OCI-LY7 (cell line): ENCODE results near the gene ASB2. TPM values are rescaled to one million over a fixed set of nuclear protein-coding genes. Genes with fewer than 3 reads are reported as not detected.

Source experiments
- BruUV-seq: library from RNA; stranded (reverse); fragments of 400-500 nt; replicated peaks from 2 replicates; lab custom pipeline; 2021; lab: Mats Ljungman, UMichigan
- CTCF ChIA-PET: fragments of 300-600 bp; sonication (Branson Sonifier 250); formaldehyde crosslinking; loops from one replicate; lab custom pipeline; 2022; ENCODE audit warnings: antibody characterized with exemption; ENCODE audit not compliant: unreplicated experiment; lab: Charles Lee
- POLR2A ChIA-PET: fragments of 300-600 bp; sonication (Branson Sonifier 250); formaldehyde crosslinking; loops from one replicate; lab custom pipeline; 2022; ENCODE audit warnings: antibody characterized with exemption; lab: Charles Lee
- DNase-seq: peaks from one replicate; pipeline ENCODE4 v3.0.0-alpha.2; 2015; ENCODE audit warnings: low spot score
- H2AFZ ChIP-seq: fragments of 200-600 bp; sonication (generic), shearing (Covaris generic); 2 replicates; pipeline ENCODE4 v1.6.1; 2014; ENCODE audit warnings: mild to moderate bottlenecking, antibody characterized with exemption, low read length, moderate library complexity
- H3K27ac ChIP-seq: fragments of 200-600 bp; sonication (generic); 2 replicates; pipeline ENCODE4 v1.5.1; 2014; ENCODE audit warnings: mixed run types, low read depth, mild to moderate bottlenecking, moderate library complexity, low read length, inconsistent platforms; ENCODE audit not compliant: poor library complexity, severe bottlenecking
- H3K36me3 ChIP-seq: fragments of 200-600 bp; sonication (generic); 2 replicates; pipeline ENCODE4 v1.6.1; 2014; ENCODE audit warnings: mild to moderate bottlenecking, antibody characterized with exemption, low read length, moderate library complexity, mixed read lengths; ENCODE audit not compliant: insufficient read depth
- H3K4me1 ChIP-seq: fragments of 200-600 bp; sonication (generic); 2 replicates; pipeline ENCODE4 v1.5.1; 2014; ENCODE audit warnings: mild to moderate bottlenecking, low read length; ENCODE audit not compliant: insufficient read depth, poor library complexity, severe bottlenecking
- H3K4me2 ChIP-seq: fragments of 200-600 bp; sonication (generic); 2 replicates; pipeline ENCODE4 v1.6.1; 2014; ENCODE audit warnings: mild to moderate bottlenecking, low read length
- H3K4me3 ChIP-seq: fragments of 200-600 bp; sonication (generic); 2 replicates; pipeline ENCODE4 v1.5.1; 2014; ENCODE audit warnings: mild to moderate bottlenecking, low read depth, low read length; ENCODE audit not compliant: poor library complexity, severe bottlenecking
- H3K79me2 ChIP-seq: fragments of 200-600 bp; sonication (generic); 2 replicates; pipeline ENCODE4 v1.6.1; 2016; ENCODE audit warnings: low read depth, mild to moderate bottlenecking, low read length, moderate library complexity, mixed read lengths; ENCODE audit not compliant: insufficient read depth
- H3K9me2 ChIP-seq: fragments of 200-600 bp; sonication (generic); 2 replicates; pipeline ENCODE4 v1.6.1; 2016; ENCODE audit warnings: mild to moderate bottlenecking, low read length, mixed read lengths; ENCODE audit not compliant: insufficient read depth
- H3K9me3 ChIP-seq: fragments of 200-600 bp; sonication (generic); 2 replicates; pipeline ENCODE4 v1.6.1; 2014; ENCODE audit warnings: mild to moderate bottlenecking, mixed run types, low read length, mixed read lengths
- H4K20me1 ChIP-seq: fragments of 200-600 bp; sonication (generic); 2 replicates; pipeline ENCODE4 v1.6.1; 2014; ENCODE audit warnings: mild to moderate bottlenecking, antibody characterized with exemption, low read length, moderate library complexity, mixed read lengths; ENCODE audit not compliant: insufficient read depth
- CTCF ChIP-seq: fragments of 200-600 bp; sonication (generic); conservative IDR thresholded peaks from 2 replicates; pipeline ENCODE4 v1.5.1; 2014; ENCODE audit warnings: mild to moderate bottlenecking, antibody characterized with exemption, low read length, moderate library complexity, mixed read lengths
- EZH2phosphoT487 ChIP-seq: fragments of 200-600 bp; sonication (generic); IDR thresholded peaks from 2 replicates; pipeline ENCODE4 v1.6.1; 2018; ENCODE audit warnings: low read depth, borderline replicate concordance, mild to moderate bottlenecking, mixed run types, antibody characterized with exemption, low read length, moderate library complexity, mixed read lengths
- intact Hi-C: fragments of 100-400 bp; cut with micrococcal nuclease; formaldehyde crosslinking; loops from one replicate; pipeline ENCODE4 v1.10.0; 2022; ENCODE audit not compliant: unreplicated experiment
- total RNA-seq, 2 experiments: library from RNA; depleted of rRNA in 1 of 2; stranded (reverse); fragments of >200 nt in 1 of 2; shearing (Covaris generic) in 1 of 2; gene quantifications; 2 replicates each; pipeline ENCODE4 v1.2.3, GENCODE V29; 2014 to 2022

Gene ASB2
- total RNA-seq, 2 experiments from 2014 or later, result 21.7 to 23.6 TPM

DNA sequence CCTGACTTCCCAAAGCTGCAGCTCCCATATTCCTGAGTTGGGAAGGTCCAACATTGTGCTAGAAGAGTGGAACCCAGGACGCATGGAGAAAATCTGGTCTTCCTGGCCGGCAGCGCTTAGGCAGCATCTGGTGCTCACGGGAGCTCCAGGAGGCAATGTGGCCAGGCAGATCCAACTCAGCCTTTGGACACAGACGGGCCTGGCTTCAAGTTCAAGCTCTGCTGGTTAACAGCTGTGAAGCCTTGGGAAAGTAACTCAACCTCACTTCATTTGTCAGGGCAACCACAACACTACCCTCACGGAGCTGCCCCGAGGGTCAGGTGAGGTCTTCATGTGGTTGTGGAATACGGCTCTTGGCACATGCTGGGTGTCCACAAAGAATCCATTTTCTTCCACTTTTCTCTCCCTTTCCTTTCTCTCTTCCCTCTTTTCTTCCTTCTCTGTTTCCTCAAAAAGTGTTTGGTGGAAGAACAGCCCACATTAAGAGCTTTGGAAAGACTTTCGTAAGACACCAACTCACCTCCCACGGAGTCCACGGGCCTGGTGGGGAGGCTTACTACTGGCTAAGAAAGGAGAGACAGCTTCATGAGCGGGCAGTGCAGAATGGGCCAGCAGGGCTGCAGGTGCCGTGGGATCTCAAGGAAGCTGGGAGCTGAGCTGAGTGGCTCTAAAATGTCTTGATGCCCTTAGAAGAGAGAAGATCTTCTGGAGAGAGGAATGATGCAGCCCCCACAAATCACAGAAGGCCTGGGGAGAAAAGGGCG lies 51.6 kb downstream of the ASB2 start:
- no peak overlapping the region for H3K4me2 ChIP-seq
- ChIA-PET CTCF (no interaction called here), POLR2A (interaction anchor here (0.5 kb wide), 1 partner anchor 219 kb away, joined by 4 read pairs; no protein-coding TSS in a partner anchor)
- H4K20me1 ChIP-seq, result no peaks in the 10 kb centered on the region
- no TSS peak for BruUV-seq
- no peaks in the 10 kb centered on the region for H3K9me2 ChIP-seq
- H3K9me3 ChIP-seq, result no peaks in the 10 kb centered on the region
- no peak overlapping the region for H3K4me3 ChIP-seq
- peaks cover 3% of the 10 kb centered on the region for H3K4me1 ChIP-seq
- no peak for TF ChIP-seq EZH2phosphoT487
- no peak for TF ChIP-seq CTCF
- no peak overlapping the region for H3K27ac ChIP-seq
- no peak for DNase-seq
- no peak overlapping the region for H2AFZ ChIP-seq
- no peaks in the 10 kb centered on the region for H3K79me2 ChIP-seq
- intact Hi-C loops, result no loop called here
- H3K36me3 ChIP-seq, result no peaks in the 10 kb centered on the region

GRCh38 chr14:93923626-93924025 lies 52.7 kb downstream of the ASB2 start:
- H3K4me2 ChIP-seq, result no peak overlapping the region
- H3K27ac ChIP-seq, result no peak overlapping the region
- intact Hi-C loops, result no loop called here
- peaks cover 3% of the 10 kb centered on the region for H3K4me1 ChIP-seq
- H3K9me2 ChIP-seq, result no peaks in the 10 kb centered on the region
- H3K79me2 ChIP-seq, result no peaks in the 10 kb centered on the region
- TF ChIP-seq EZH2phosphoT487 (no peak), CTCF (no peak)
- no peaks in the 10 kb centered on the region for H3K9me3 ChIP-seq
- H4K20me1 ChIP-seq, result no peaks in the 10 kb centered on the region
- no peaks in the 10 kb centered on the region for H3K36me3 ChIP-seq
- no peak for DNase-seq
- ChIA-PET POLR2A (no interaction called here), CTCF (no interaction called here)
- no peak overlapping the region for H2AFZ ChIP-seq
- BruUV-seq, result no TSS peak
- no peak overlapping the region for H3K4me3 ChIP-seq
